PC-3 (cell line): ENCODE measurements around the gene ATG7. TPM values are rescaled to one million over a fixed set of nuclear protein-coding genes. Genes with fewer than 3 reads are reported as not detected.
"Not testable (repeated sequence)": the region's sequence is repeated elsewhere in the genome, so short reads cannot be mapped to it uniquely, and the experiment has no call there.

Experiments used
- ATAC-seq: fragments of 200-7000 bp; cut with Tn5 transposase; 2 replicates; pipeline ENCODE4 v1.9.1; 2020; ENCODE audit warnings: mild to moderate bottlenecking, moderate library complexity
- BruUV-seq: library from RNA; stranded (reverse); fragments of 400-500 nt; replicated peaks from 2 replicates; lab custom pipeline; 2021; lab: Mats Ljungman, UMichigan
- CTCF ChIA-PET: fragments of 300-600 bp; sonication (Branson Sonifier 250); formaldehyde crosslinking; loops from one replicate; lab custom pipeline; 2022; ENCODE audit warnings: antibody characterized with exemption; lab: Charles Lee
- POLR2A ChIA-PET: fragments of 300-600 bp; sonication (Branson Sonifier 250); formaldehyde crosslinking; loops from one replicate; lab custom pipeline; 2022; ENCODE audit warnings: antibody characterized with exemption; ENCODE audit not compliant: unreplicated experiment; lab: Charles Lee
- DNase-seq: peaks from one replicate; pipeline ENCODE4 v3.0.0-alpha.2; 2015
- H2AFZ ChIP-seq: fragments of 300-600 bp; sonication (generic); 2 replicates; pipeline ENCODE4 v1.6.0; 2016; ENCODE audit warnings: antibody characterized with exemption, low read length
- H3F3A ChIP-seq: fragments of 300-600 bp; sonication (generic); one replicate; pipeline ENCODE4 v1.6.0; 2017; ENCODE audit warnings: antibody characterized with exemption, low read length, control low read depth, mild to moderate bottlenecking; ENCODE audit not compliant: unreplicated experiment
- H3K27ac ChIP-seq: fragments of 300-600 bp; sonication (generic); 2 replicates; pipeline ENCODE4 v1.5.1; 2016; ENCODE audit warnings: mild to moderate bottlenecking, low read length
- H3K27me3 ChIP-seq: fragments of 300-600 bp; sonication (generic); 2 replicates; pipeline ENCODE4 v1.6.1; 2016; ENCODE audit warnings: low read length, mixed read lengths
- H3K36me3 ChIP-seq: fragments of 300-600 bp; sonication (generic); 2 replicates; pipeline ENCODE4 v1.6.1; 2016; ENCODE audit warnings: low read depth, mixed run types, low read length, mixed read lengths
- H3K4me1 ChIP-seq: fragments of 300-600 bp; sonication (generic); 2 replicates; pipeline ENCODE4 v1.5.1; 2016; ENCODE audit warnings: low read length; ENCODE audit not compliant: insufficient read depth
- H3K4me2 ChIP-seq: fragments of 300-600 bp; sonication (generic); 2 replicates; pipeline ENCODE4 v1.6.0; 2016; ENCODE audit warnings: low read length
- H3K4me3 ChIP-seq: fragments of 300-600 bp; sonication (generic); 2 replicates; pipeline ENCODE4 v1.5.1; 2016; ENCODE audit warnings: mild to moderate bottlenecking, low read length, mixed read lengths
- H3K79me2 ChIP-seq: fragments of 300-600 bp; sonication (generic); 2 replicates; pipeline ENCODE4 v1.6.1; 2017; ENCODE audit warnings: low read length, mixed read lengths
- H3K9ac ChIP-seq: fragments of 300-600 bp; sonication (generic); 2 replicates; pipeline ENCODE4 v1.6.0; 2016; ENCODE audit warnings: mild to moderate bottlenecking, low read length
- H3K9me2 ChIP-seq: fragments of 300-600 bp; sonication (generic); replicated peaks from 2 replicates; pipeline ENCODE4 v1.6.1; 2016; ENCODE audit warnings: mixed run types, low read length, mixed read lengths
- H3K9me3 ChIP-seq: fragments of 300-600 bp; sonication (generic); 2 replicates; pipeline ENCODE4 v1.6.1; 2016; ENCODE audit warnings: low read length, mixed read lengths
- H4K20me1 ChIP-seq: fragments of 300-600 bp; sonication (generic); 2 replicates; pipeline ENCODE4 v1.6.1; 2016; ENCODE audit warnings: low read length, mixed read lengths
- EZH2 ChIP-seq: fragments of 300-600 bp; sonication (generic); IDR thresholded peaks from one replicate; pipeline ENCODE4 v1.6.1; 2017; ENCODE audit warnings: antibody characterized with exemption, mild to moderate bottlenecking, low read length; ENCODE audit not compliant: unreplicated experiment
- EZH2phosphoT487 ChIP-seq: fragments of 300-600 bp; sonication (generic); IDR thresholded peaks from 2 replicates; pipeline ENCODE4 v1.6.1; 2018; ENCODE audit warnings: mild to moderate bottlenecking, antibody characterized with exemption, low read length, borderline replicate concordance
- intact Hi-C: fragments of 100-400 bp; cut with micrococcal nuclease; formaldehyde crosslinking; loops from 2 replicates; pipeline ENCODE4 v1.9.0; 2023
- total RNA-seq: library from RNA; depleted of rRNA; stranded (reverse); fragments of >200 nt; gene quantifications from 2 replicates; pipeline ENCODE4 v1.2.3, GENCODE V29; 2014
- TF ChIP-seq, protein P1 (sequence below): fragments of 300-600 bp; sonication (generic); conservative IDR thresholded peaks from 2 replicates; pipeline ENCODE4 v1.5.1; 2017; ENCODE audit warnings: antibody characterized with exemption, low read depth, mild to moderate bottlenecking, low read length

ATG7 gene
- total RNA-seq, 1 experiment from 2014 or later, result 36.5 TPM

DNA sequence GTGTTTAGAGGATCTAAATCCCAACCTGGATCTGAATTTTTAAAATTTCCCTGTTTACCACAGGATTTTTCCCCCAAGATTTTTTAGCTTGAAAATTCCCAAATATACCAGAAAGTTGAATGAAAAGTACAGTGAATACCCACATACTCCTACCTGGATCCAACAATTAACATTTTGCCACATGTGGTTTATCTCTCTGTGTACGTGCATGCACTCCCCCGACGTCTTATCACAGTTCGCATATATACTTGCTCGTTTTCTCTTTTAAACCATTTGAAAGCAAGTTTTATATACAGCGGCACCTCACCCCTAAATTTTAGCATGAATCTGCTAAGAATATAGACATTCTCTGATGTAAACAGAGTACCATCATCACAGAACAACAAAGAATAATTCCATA lies 165.3 kb downstream of the ATG7 start:
- POLR2A ChIA-PET, result no interaction called here

DNA sequence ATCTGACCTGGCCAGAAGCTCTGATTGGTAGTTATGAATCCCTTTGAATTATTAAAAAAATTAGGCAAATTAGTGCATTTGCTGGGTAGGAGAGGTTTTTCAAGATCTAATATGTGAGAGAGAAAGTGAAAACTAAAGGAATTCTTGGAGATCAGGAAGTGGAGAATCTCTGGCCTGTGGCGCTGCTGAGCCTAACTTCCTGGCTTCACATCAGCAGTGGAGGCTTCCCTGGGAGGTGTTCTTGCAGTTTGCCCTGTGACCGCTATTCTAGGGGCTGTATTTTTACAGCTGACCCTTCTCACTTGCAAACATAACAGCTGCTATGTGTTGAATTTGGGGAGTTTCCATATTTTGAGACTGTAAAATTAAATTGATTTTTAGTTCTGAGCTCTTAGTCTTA lies 166.4 kb downstream of the ATG7 start:
- no peaks in the 10 kb centered on the region for H3F3A ChIP-seq
- intact Hi-C loops, result no loop called here
- TF ChIP-seq, protein P1, sequence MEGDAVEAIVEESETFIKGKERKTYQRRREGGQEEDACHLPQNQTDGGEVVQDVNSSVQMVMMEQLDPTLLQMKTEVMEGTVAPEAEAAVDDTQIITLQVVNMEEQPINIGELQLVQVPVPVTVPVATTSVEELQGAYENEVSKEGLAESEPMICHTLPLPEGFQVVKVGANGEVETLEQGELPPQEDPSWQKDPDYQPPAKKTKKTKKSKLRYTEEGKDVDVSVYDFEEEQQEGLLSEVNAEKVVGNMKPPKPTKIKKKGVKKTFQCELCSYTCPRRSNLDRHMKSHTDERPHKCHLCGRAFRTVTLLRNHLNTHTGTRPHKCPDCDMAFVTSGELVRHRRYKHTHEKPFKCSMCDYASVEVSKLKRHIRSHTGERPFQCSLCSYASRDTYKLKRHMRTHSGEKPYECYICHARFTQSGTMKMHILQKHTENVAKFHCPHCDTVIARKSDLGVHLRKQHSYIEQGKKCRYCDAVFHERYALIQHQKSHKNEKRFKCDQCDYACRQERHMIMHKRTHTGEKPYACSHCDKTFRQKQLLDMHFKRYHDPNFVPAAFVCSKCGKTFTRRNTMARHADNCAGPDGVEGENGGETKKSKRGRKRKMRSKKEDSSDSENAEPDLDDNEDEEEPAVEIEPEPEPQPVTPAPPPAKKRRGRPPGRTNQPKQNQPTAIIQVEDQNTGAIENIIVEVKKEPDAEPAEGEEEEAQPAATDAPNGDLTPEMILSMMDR, result no peak
- no peak for TF ChIP-seq EZH2phosphoT487
- no peak for TF ChIP-seq EZH2
- no peak overlapping the region for H3K27ac ChIP-seq
- H3K9ac ChIP-seq, result no peak overlapping the region
- BruUV-seq, result no TSS peak
- no peaks in the 10 kb centered on the region for H3K27me3 ChIP-seq
- H2AFZ ChIP-seq, result no peak overlapping the region
- no peaks in the 10 kb centered on the region for H3K79me2 ChIP-seq
- ChIA-PET CTCF (no interaction called here), POLR2A (interaction anchor here (0.6 kb wide), 1 partner anchor 35 kb away, joined by 12 read pairs; no protein-coding TSS in a partner anchor)
- no peak overlapping the region for H3K4me3 ChIP-seq
- no peak for ATAC-seq
- no peaks in the 10 kb centered on the region for H3K4me1 ChIP-seq
- H3K4me2 ChIP-seq, result no peak overlapping the region
- DNase-seq, result no peak
- H3K9me2 ChIP-seq, result no peaks in the 10 kb centered on the region
- no peaks in the 10 kb centered on the region for H3K36me3 ChIP-seq
- H3K9me3 ChIP-seq, result no peaks in the 10 kb centered on the region
- H4K20me1 ChIP-seq, result no peaks in the 10 kb centered on the region

More for the DNA sequence above, 165.3 kb downstream of the ATG7 start:
- BruUV-seq, result no TSS peak
- Histone ChIP-seq H3K4me3 (no peak overlapping the region), H3K9me3 (no peaks in the 10 kb centered on the region), H2AFZ (no peak overlapping the region), H3K27ac (no peak overlapping the region), H3K4me1 (no peaks in the 10 kb centered on the region), H3K27me3 (no peaks in the 10 kb centered on the region), H3K36me3 (no peaks in the 10 kb centered on the region), H3K9ac (no peak overlapping the region), H3K4me2 (no peak overlapping the region), H3K9me2 (no peaks in the 10 kb centered on the region), H3F3A (no peaks in the 10 kb centered on the region), H4K20me1 (no peaks in the 10 kb centered on the region), H3K79me2 (no peaks in the 10 kb centered on the region)
- TF ChIP-seq EZH2 (no peak), EZH2phosphoT487 (no peak)
- TF ChIP-seq, protein P1, result no peak
- no peak for ATAC-seq
- intact Hi-C loops, result no loop called here
- no peak for DNase-seq
- CTCF ChIA-PET, result no interaction called here

DNA sequence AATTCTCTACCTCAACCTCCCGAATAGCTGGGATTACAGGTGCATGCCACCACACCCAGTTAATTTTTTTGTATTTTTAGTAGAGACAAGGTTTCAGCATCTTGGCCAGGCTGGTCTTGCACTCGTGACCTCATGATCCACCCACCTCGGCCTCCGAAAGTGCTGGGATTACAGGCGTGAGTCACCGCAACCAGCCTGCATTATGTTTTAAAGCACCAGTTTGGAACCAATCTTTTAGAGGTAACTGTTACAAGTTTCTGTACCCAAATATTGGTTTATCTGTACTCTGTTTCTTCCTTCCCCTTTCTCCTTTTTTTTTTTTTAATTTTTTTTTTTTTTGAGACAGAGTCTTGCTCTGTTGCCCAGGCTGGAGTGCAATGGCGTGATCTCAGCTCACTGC lies 169.1 kb downstream of the ATG7 start:
- H2AFZ ChIP-seq, H3K4me3 ChIP-seq, H3F3A ChIP-seq, H3K79me2 ChIP-seq, H3K27ac ChIP-seq, H3K4me2 ChIP-seq, ATAC-seq, H3K4me1 ChIP-seq, H3K27me3 ChIP-seq, H3K9me2 ChIP-seq, POLR2A ChIA-PET, BruUV-seq, H4K20me1 ChIP-seq, CTCF ChIA-PET, intact Hi-C loops, DNase-seq, H3K9ac ChIP-seq, H3K9me3 ChIP-seq, H3K36me3 ChIP-seq: not testable (repeated sequence)
